Hypothalamus (tissue), 51 donors: ENCODE data around the gene TSPEAR.
"Not testable (repeated sequence)": the region's sequence is repeated elsewhere in the genome, so short reads cannot be mapped to it uniquely, and the experiment has no call there.

Experiments
- DNase-seq, 51 donors: peaks; one replicate each; lab custom pipeline; 2025; lab: John Stamatoyannopoulos, UW

TSPEAR gene

GRCh38 chr21:44576025-44576420 lies 135.3 kb downstream of the TSPEAR start:
- DNase-seq: no peak

DNA sequence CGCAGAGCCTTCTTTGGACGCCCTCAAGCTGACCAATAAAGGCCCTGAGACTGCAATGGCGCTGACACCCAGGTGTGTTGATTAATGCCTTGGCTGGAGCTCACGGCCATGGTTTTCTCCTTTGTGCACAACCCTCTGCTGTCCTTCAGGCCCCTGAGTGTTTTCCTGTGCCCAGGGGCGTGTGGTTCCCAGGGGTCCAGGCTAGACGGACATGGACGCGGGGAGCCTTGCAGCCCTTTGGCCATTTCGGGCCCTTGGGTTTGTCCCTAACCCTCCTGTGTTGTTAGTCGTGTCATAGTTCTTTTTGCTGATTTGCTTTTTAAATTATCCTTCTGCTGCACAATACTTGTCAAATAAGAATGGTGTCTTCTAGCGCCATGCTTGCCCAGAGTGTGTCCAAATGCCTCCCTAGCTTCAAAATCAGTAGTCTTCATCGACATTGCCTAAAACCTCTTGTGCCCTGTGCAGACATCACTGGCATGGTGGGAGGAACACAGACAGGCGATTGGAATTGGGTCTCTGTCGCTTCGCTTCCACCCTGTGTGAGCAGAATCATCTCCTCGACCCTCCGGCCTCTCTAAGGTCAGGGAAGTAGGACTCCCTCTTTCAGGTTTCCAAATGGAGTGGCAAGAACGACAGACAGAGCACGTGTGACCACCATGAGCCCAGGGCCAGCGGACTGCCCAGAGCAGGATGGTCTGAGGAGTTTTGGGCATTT lies 135.9 kb downstream of the TSPEAR start:
- no peak for DNase-seq

DNA sequence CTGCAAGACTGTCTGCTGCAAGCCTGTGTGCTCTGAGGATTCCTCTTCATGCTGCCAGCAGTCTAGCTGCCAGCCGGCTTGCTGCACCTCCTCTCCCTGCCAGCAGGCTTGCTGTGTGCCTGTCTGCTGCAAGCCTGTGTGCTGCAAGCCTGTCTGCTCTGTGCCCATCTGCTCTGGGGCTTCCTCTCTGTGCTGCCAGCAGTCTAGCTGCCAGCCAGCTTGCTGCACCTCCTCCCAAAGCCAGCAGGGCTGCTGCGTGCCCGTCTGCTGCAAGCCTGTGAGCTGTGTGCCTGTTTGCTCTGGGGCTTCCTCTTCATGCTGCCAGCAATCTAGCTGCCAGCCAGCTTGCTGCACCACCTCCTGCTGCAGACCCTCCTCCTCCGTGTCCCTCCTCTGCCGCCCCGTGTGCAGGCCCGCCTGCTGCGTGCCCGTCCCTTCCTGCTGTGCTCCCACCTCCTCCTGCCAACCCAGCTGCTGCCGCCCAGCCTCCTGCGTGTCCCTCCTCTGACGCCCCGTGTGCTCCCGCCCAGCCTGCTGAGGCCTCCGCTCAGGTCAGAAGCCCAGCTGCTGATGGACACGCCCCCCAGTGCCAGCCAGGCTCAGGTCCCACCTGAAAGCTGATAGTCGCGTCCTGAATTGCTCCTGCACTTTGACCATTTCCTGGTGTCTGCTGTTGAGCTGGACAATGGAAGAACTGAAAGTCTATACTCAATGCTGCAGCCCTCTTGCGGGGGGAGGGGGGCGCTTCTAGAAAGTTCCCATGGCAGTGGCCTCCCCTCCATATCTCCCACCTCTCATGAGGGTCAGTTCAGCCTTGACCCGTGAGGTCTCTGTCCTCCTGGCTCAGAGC lies 136.7 kb downstream of the TSPEAR start:
- no peak for DNase-seq

DNA sequence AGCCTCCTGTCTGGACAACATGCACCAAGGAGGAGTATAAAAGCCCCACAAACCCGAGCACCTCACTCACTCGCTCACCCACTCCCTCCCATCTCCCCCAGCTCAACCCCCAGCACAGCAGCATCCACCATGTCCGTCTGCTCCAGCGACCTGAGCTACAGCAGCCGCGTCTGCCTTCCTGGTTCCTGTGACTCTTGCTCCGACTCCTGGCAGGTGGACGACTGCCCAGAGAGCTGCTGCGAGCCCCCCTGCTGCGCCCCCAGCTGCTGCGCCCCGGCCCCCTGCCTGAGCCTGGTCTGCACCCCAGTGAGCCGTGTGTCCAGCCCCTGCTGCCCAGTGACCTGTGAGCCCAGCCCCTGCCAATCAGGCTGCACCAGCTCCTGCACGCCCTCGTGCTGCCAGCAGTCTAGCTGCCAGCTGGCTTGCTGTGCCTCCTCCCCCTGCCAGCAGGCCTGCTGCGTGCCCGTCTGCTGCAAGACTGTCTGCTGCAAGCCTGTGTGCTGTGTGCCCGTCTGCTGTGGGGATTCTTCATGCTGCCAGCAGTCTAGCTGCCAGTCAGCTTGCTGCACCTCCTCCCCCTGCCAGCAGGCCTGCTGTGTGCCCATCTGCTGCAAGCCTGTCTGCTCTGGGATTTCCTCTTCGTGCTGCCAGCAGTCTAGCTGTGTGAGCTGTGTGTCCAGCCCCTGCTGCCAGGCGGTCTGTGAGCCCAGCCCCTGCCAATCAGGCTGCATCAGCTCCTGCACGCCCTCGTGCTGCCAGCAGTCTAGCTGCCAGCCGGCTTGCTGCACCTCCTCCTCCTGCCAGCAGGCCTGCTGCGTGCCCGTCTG lies 137.5 kb downstream of the TSPEAR start, which contains the start of gene KRTAP10-4:
Gene KRTAP10-4 (plus strand): TSS at position 100 of the 827 bp plus-strand sequence. CDS start 30 bp downstream, at position 130.
- not testable (repeated sequence) for DNase-seq

GRCh38 chr21:44572959-44573583 lies 138.3 kb downstream of the TSPEAR start:
- no peak for DNase-seq

DNA sequence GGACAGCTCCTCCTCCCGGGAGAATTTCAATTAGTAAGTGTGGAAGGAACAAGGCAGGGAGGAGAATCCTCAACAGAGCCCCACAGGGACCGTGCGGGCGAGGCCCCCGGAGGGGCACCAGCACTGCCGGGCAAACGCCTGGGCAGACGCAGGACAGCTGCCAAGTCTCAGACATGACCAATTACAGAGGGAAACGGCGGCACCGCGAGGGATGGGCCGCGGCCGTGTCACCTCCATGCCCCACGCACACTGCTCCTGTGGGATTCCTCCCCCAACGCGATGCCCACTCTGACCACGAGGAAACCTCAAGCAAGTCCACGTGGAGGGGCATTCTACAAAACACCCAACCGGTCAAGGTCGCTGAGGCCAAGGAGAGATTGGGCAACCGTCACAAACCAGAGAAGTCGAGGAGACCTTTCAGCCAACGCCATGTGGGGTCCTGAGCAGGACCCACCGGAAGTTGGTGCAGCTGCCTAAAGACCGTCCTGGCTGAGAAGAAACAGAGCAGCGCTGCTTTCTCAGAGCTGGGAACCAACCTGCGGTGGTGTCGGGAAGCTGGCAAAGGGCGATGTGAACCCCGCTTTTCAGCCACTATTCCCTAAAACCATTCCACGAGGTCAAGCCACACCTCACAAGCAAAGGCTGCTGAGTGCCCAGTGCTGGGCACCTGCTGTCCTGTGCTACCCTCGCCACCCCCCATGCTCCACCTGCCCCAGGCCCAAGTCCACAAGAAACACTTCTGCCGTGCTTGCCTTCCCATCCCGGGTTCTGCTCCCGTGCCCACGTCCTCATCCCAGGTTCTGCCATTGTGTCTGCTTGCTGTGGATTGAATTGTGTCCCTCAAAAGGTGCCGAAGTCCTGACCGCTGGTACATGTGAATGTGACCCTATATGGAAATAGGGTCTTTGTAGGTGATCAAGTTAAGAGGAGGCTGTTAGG lies 139.3 kb downstream of the TSPEAR start:
- DNase-seq: no peak

- DNase-seq: no peak
These were observed 140.1 kb downstream of the TSPEAR start for GRCh38 chr21:44571296-44571695.

- no peak for DNase-seq
These were observed 141.4 kb downstream of the TSPEAR start for GRCh38 chr21:44569861-44570517.

- DNase-seq: no peak
These were observed 142.5 kb downstream of the TSPEAR start for GRCh38 chr21:44568667-44569556.

DNA sequence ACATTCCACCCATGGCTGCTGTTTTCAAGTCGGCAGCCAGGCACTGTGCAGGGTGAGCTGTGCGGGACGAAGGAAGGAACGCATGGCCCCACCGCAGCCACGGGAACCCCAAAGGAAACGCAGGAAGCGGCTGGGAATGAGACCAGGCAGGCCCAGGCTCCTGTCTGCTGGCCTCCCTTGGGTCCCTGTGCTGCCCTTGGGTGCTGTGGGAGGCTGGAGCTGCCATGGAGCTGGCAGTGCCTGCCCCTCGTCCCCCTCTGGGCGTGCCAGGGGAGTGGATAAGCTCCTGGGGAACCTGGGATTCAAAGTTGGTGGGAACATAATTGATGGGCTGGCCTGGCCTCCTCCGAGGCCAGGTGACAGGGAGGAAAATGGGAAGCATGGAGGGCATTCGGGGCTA lies 143.1 kb downstream of the TSPEAR start:
- no peak for DNase-seq

DNA sequence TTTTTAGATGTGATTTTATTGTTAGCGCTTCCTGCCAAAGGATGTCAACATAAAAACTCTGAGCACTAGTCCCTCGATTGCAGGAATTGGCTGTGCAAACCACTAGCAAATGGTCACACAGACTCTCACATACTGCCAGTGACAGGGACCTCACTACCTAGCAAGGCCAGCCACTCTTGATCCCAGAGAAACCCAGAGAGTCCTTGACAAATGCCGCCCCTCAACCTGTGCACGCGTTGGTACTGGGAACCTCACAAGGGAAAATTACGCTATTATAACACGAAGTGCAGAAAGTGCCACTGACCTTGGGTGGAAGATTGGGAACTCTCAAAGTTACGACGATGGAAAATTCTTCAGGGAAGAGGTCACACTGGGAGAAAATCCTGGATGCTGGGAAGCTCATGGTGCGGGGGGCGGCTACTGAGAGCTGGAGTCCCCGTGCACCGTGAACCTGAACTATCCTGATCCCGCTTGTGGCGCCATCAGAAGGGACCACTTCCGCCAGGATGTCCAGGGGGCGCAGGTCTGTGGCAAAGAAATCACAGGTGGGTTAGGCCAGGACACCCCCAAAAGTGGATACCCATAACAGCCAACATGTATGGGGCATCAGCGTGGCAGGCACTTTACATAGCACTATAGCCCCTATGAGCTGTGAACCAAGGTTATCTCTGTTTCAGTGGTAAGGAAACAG lies 143.7 kb downstream of the TSPEAR start:
- DNase-seq: no peak

- DNase-seq: no peak
These were observed 145.0 kb downstream of the TSPEAR start for GRCh38 chr21:44566403-44566802.

- no peak for DNase-seq
These were observed 146.3 kb downstream of the TSPEAR start for GRCh38 chr21:44564886-44565598.

GRCh38 chr21:44564099-44564498 lies 147.3 kb downstream of the TSPEAR start:
- no peak for DNase-seq

- DNase-seq: no peak
These were observed 152.7 kb downstream of the TSPEAR start, which contains the start of gene KRTAP10-3 for GRCh38 chr21:44558695-44559094. Gene KRTAP10-3 (minus strand): TSS chr21:44558795. CDS start chr21:44558715, 80 bp downstream.

DNA sequence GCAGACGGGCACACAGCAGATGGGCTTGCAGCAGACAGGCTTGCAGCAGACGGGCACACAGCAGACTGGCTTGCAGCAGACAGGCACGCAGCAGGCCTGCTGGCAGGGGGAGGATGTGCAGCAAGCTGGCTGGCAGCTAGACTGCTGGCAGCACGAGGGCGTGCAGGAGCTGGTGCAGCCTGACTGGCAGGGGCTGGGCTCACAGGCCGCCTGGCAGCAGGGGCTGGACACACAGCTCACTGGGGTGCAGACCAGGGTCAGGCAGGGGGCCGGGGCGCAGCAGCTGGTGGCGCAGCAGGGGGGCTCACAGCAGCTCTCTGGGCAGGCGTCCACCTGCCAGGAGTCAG lies 153.1 kb downstream of the TSPEAR start:
- not testable (repeated sequence) for DNase-seq
